Neural cell (in vitro differentiated cells): ENCODE measurements around the gene LEF1. TPM values are rescaled to one million over a fixed set of nuclear protein-coding genes. Genes with fewer than 3 reads are reported as not detected.

ENCODE experiments used
- H2AFZ ChIP-seq: fragments of 200-600, 300-800 bp; sonication (generic), shearing (Covaris generic); 2 replicates; pipeline ENCODE4 v1.6.0; 2014; ENCODE audit warnings: low read depth, mild to moderate bottlenecking, antibody characterized with exemption, low read length, moderate library complexity
- H3F3A ChIP-seq: fragments of 200-600 bp; shearing (Covaris generic); 2 replicates; pipeline ENCODE4 v1.6.1; 2016; ENCODE audit warnings: mild to moderate bottlenecking, moderate library complexity, mixed read lengths, antibody characterized with exemption, low read length; ENCODE audit not compliant: insufficient read depth, poor library complexity, severe bottlenecking
- H3K27ac ChIP-seq: fragments of 200-600, 300-800 bp; sonication (generic), shearing (Covaris generic); 2 replicates; pipeline ENCODE4 v1.5.1; 2014; ENCODE audit warnings: mild to moderate bottlenecking, low read length, moderate library complexity
- H3K27me3 ChIP-seq: fragments of 300-800, 200-600 bp; sonication (generic), shearing (Covaris generic); 2 replicates; pipeline ENCODE4 v1.6.0; 2014; ENCODE audit warnings: mild to moderate bottlenecking, low read depth, low read length, moderate library complexity; ENCODE audit not compliant: insufficient read depth
- H3K36me3 ChIP-seq: fragments of 300-800, 200-600 bp; sonication (generic), shearing (Covaris generic); 2 replicates; pipeline ENCODE4 v1.5.1; 2014; ENCODE audit warnings: mild to moderate bottlenecking, antibody characterized with exemption, low read length, moderate library complexity; ENCODE audit not compliant: insufficient read depth
- H3K4me2 ChIP-seq: fragments of 300-800, 200-600 bp; sonication (generic), shearing (Covaris generic); 2 replicates; pipeline ENCODE4 v1.6.0; 2014; ENCODE audit warnings: mild to moderate bottlenecking, low read length
- H3K4me3 ChIP-seq: fragments of 300-800, 200-600 bp; sonication (generic), shearing (Covaris generic); 2 replicates; pipeline ENCODE4 v1.5.1; 2014; ENCODE audit warnings: mild to moderate bottlenecking, low read length, moderate library complexity
- H3K79me2 ChIP-seq: fragments of 200-600 bp; shearing (Covaris generic); replicated peaks from 2 replicates; pipeline ENCODE4 v1.6.0; 2014; ENCODE audit warnings: mild to moderate bottlenecking, low read length, moderate library complexity; ENCODE audit not compliant: insufficient read depth
- H3K9ac ChIP-seq: fragments of 300-800, 200-600 bp; sonication (generic), shearing (Covaris generic); 2 replicates; pipeline ENCODE4 v1.6.1; 2016; ENCODE audit warnings: mild to moderate bottlenecking, low read length, mixed read lengths
- H3K9me2 ChIP-seq: fragments of 200-600 bp; shearing (Covaris generic); 2 replicates; pipeline ENCODE4 v1.6.1; 2016; ENCODE audit warnings: mild to moderate bottlenecking, low read length, mixed read lengths; ENCODE audit not compliant: insufficient read depth
- H3K9me3 ChIP-seq: fragments of 200-600, 300-800 bp; sonication (generic), shearing (Covaris generic); 2 replicates; pipeline ENCODE4 v1.6.1; 2016; ENCODE audit warnings: mild to moderate bottlenecking, mixed run types, low read length, moderate library complexity, mixed read lengths
- H4K20me1 ChIP-seq: fragments of 200-600 bp; shearing (Covaris generic); 2 replicates; pipeline ENCODE4 v1.6.1; 2016; ENCODE audit warnings: mild to moderate bottlenecking, mixed run types; ENCODE audit not compliant: insufficient read depth
- EP300 ChIP-seq: fragments of 450-650 bp; conservative IDR thresholded peaks from 2 replicates; pipeline ENCODE4 v1.6.1; 2014; ENCODE audit warnings: antibody characterized with exemption, mild to moderate bottlenecking, moderate library complexity; ENCODE audit not compliant: poor library complexity, severe bottlenecking
- EZH2 ChIP-seq: fragments of 200-600, 300-800 bp; shearing (Covaris generic), sonication (generic); IDR thresholded peaks from 2 replicates; pipeline ENCODE4 v1.6.1; 2014; ENCODE audit warnings: antibody characterized with exemption, low read length, borderline replicate concordance, mild to moderate bottlenecking; ENCODE audit not compliant: insufficient read depth, poor library complexity, severe bottlenecking
- MXI1 ChIP-seq: fragments of 450-650 bp; conservative IDR thresholded peaks from 2 replicates; pipeline ENCODE4 v1.6.1; 2014; ENCODE audit warnings: antibody characterized with exemption, mild to moderate bottlenecking; ENCODE audit not compliant: poor library complexity, severe bottlenecking
- POLR2AphosphoS5 ChIP-seq: IDR thresholded peaks from 2 replicates; pipeline ENCODE4 v1.6.1; 2012
- RAD21 ChIP-seq: fragments of 450-650 bp; conservative IDR thresholded peaks from 2 replicates; pipeline ENCODE4 v1.6.1; 2014; ENCODE audit warnings: antibody characterized with exemption, mild to moderate bottlenecking, moderate library complexity
- SMC3 ChIP-seq: fragments of 450-650 bp; conservative IDR thresholded peaks from 2 replicates; pipeline ENCODE4 v1.6.1; 2014; ENCODE audit warnings: antibody characterized with exemption, mild to moderate bottlenecking, moderate library complexity; ENCODE audit not compliant: poor library complexity
- TAF1 ChIP-seq: IDR thresholded peaks from 2 replicates; pipeline ENCODE4 v1.6.1; 2012; ENCODE audit warnings: low read depth
- polyA plus RNA-seq: library from polyadenylated mRNA; depleted of rRNA; stranded (reverse); fragments of >200 nt; gene quantifications from 2 replicates; pipeline ENCODE4 v1.2.3, GENCODE V29; 2014
- TF ChIP-seq, protein P1 (sequence below): fragments of 450-650 bp; IDR thresholded peaks from 2 replicates; pipeline ENCODE4 v1.5.1; 2014; ENCODE audit warnings: antibody characterized with exemption, mild to moderate bottlenecking, moderate library complexity; ENCODE audit not compliant: poor library complexity, severe bottlenecking
- TF ChIP-seq, protein P2 (sequence below): IDR thresholded peaks from 2 replicates; pipeline ENCODE4 v1.6.1; 2012; ENCODE audit warnings: borderline replicate concordance

LEF1 gene
- polyA plus RNA-seq, 1 donor from 2014 or later: 0.78 TPM

DNA sequence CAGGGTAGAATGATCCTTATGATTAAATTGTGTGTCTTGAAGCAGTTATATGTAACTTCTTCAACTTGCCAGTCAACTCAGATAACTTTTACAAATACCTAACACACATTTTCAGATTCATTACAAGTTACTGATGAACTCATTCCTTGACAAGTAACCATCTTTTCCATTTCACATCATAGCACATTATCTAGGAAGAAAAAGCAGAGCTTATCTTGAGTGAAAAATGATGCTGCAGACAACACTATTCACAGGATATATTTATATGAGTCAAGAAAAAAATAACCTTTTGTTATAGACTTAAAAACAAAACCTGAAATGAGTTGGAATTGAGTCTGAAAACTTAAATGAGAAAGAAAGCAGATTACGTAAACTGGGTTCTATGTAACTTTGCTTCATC is 68.9 kb downstream of the LEF1 start:
- Histone ChIP-seq H2AFZ (no peak overlapping the region), H3K4me2 (no peak overlapping the region), H3K9me2 (no peaks in the 10 kb centered on the region), H4K20me1 (no peaks in the 10 kb centered on the region), H3K4me3 (no peak overlapping the region), H3F3A (no peaks in the 10 kb centered on the region), H3K9ac (no peak overlapping the region), H3K9me3 (no peaks in the 10 kb centered on the region), H3K36me3 (no peaks in the 10 kb centered on the region), H3K27ac (no peak overlapping the region), H3K27me3 (no peaks in the 10 kb centered on the region), H3K79me2 (no peaks in the 10 kb centered on the region)
- TF ChIP-seq RAD21 (no peak), EP300 (no peak)

DNA sequence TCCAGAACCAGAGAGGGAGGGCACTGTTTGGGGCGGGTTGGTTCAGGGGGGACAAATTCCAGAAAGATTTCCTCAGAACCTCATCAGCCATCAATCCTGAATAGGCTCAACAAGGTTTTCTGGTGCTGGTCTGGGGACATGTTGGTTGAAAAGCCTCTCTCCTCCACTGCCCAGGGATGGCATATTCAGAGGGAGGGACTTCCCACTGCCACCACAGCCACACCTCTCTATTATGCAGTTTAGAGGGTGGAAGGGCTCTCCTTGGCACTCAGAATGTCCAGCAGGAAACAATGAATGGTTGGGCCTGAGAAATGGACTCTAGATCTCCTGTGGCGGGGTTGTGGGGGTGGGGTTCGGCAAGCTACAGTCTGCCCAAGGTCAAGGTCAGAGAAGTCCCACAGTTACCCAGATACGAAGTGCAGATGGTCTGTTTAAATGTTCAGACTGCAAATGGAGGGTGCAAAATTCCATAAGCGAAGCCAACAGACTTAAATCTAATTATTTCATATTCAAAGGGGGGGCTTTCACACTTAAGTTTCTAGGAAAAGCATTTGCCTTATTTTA is 70.7 kb downstream of the LEF1 start:
- H4K20me1 ChIP-seq: no peaks in the 10 kb centered on the region
- H3K9me2 ChIP-seq: no peaks in the 10 kb centered on the region
- H3K27ac ChIP-seq: no peak overlapping the region
- H3K36me3 ChIP-seq: no peaks in the 10 kb centered on the region
- H3K4me2 ChIP-seq: no peak overlapping the region
- no peak for TF ChIP-seq MXI1
- TF ChIP-seq EP300: no peak
- TF ChIP-seq, protein P1, sequence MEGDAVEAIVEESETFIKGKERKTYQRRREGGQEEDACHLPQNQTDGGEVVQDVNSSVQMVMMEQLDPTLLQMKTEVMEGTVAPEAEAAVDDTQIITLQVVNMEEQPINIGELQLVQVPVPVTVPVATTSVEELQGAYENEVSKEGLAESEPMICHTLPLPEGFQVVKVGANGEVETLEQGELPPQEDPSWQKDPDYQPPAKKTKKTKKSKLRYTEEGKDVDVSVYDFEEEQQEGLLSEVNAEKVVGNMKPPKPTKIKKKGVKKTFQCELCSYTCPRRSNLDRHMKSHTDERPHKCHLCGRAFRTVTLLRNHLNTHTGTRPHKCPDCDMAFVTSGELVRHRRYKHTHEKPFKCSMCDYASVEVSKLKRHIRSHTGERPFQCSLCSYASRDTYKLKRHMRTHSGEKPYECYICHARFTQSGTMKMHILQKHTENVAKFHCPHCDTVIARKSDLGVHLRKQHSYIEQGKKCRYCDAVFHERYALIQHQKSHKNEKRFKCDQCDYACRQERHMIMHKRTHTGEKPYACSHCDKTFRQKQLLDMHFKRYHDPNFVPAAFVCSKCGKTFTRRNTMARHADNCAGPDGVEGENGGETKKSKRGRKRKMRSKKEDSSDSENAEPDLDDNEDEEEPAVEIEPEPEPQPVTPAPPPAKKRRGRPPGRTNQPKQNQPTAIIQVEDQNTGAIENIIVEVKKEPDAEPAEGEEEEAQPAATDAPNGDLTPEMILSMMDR: no peak
- TF ChIP-seq SMC3: no peak
- TF ChIP-seq EZH2: no peak
- TF ChIP-seq RAD21: no peak
- no peak for TF ChIP-seq TAF1
- TF ChIP-seq, protein P2, sequence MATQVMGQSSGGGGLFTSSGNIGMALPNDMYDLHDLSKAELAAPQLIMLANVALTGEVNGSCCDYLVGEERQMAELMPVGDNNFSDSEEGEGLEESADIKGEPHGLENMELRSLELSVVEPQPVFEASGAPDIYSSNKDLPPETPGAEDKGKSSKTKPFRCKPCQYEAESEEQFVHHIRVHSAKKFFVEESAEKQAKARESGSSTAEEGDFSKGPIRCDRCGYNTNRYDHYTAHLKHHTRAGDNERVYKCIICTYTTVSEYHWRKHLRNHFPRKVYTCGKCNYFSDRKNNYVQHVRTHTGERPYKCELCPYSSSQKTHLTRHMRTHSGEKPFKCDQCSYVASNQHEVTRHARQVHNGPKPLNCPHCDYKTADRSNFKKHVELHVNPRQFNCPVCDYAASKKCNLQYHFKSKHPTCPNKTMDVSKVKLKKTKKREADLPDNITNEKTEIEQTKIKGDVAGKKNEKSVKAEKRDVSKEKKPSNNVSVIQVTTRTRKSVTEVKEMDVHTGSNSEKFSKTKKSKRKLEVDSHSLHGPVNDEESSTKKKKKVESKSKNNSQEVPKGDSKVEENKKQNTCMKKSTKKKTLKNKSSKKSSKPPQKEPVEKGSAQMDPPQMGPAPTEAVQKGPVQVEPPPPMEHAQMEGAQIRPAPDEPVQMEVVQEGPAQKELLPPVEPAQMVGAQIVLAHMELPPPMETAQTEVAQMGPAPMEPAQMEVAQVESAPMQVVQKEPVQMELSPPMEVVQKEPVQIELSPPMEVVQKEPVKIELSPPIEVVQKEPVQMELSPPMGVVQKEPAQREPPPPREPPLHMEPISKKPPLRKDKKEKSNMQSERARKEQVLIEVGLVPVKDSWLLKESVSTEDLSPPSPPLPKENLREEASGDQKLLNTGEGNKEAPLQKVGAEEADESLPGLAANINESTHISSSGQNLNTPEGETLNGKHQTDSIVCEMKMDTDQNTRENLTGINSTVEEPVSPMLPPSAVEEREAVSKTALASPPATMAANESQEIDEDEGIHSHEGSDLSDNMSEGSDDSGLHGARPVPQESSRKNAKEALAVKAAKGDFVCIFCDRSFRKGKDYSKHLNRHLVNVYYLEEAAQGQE: no peak
- no peak for TF ChIP-seq POLR2AphosphoS5
- H3K27me3 ChIP-seq: no peaks in the 10 kb centered on the region
- H3F3A ChIP-seq: no peaks in the 10 kb centered on the region
- no peaks in the 10 kb centered on the region for H3K79me2 ChIP-seq
- H3K4me3 ChIP-seq: no peak overlapping the region
- H3K9ac ChIP-seq: no peak overlapping the region
- H3K9me3 ChIP-seq: no peaks in the 10 kb centered on the region
- no peak overlapping the region for H2AFZ ChIP-seq
